ENCODE data around the gene TIMP2. TPM values are rescaled to one million over a fixed set of nuclear protein-coding genes. Genes with fewer than 3 reads are reported as not detected.

TIMP2 gene
- total RNA-seq, 1 experiment from 2014 or later = 60.5 TPM

DNA sequence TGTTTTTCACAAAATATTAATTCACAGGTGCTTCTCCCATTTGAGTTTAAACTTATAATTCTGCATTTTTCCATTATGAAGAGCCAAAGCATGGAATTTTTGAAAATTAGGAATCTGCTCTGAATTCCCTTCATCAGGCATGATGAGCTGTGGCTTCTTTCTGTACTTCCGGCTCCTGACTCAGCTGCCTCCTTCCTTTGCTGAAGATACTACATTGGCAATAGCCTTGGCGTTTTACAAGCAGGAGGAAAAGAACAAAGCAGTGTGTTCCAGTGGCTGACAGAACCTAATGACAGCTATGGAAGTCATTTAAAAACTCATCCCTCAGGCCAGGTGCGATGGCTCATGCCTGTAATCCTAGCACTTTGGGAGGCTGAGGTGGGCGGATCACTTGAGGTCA, 66.1 kb downstream of the TIMP2 start:
- H3K36me3 ChIP-seq (ENCODE audit: insufficient read depth, low read length, poor library complexity, severe bottlenecking) = no peaks in the 10 kb centered on the region
- ChIA-PET CTCF (interaction anchor here (0.7 kb wide), 1 partner anchor 46 kb away, joined by 3 read pairs; no protein-coding TSS in a partner anchor), POLR2A (ENCODE audit: low non-redundant PET) (no interaction called here)
- no peaks in the 10 kb centered on the region for H3K9me3 ChIP-seq (ENCODE audit: low read depth, low read length, poor library complexity, severe bottlenecking)
- no peak overlapping the region for H3K4me3 ChIP-seq (ENCODE audit: low read depth, low read length, poor library complexity, severe bottlenecking)
- H3K4me1 ChIP-seq (ENCODE audit: insufficient read depth, low read length, poor library complexity, severe bottlenecking) = no peaks in the 10 kb centered on the region
- TF ChIP-seq, protein P1, sequence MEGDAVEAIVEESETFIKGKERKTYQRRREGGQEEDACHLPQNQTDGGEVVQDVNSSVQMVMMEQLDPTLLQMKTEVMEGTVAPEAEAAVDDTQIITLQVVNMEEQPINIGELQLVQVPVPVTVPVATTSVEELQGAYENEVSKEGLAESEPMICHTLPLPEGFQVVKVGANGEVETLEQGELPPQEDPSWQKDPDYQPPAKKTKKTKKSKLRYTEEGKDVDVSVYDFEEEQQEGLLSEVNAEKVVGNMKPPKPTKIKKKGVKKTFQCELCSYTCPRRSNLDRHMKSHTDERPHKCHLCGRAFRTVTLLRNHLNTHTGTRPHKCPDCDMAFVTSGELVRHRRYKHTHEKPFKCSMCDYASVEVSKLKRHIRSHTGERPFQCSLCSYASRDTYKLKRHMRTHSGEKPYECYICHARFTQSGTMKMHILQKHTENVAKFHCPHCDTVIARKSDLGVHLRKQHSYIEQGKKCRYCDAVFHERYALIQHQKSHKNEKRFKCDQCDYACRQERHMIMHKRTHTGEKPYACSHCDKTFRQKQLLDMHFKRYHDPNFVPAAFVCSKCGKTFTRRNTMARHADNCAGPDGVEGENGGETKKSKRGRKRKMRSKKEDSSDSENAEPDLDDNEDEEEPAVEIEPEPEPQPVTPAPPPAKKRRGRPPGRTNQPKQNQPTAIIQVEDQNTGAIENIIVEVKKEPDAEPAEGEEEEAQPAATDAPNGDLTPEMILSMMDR (conservative IDR thresholded peaks at IDR 0.05; ENCODE audit: low read depth, low read length) = no peak
- no peak for TF ChIP-seq EZH2 (IDR thresholded peaks at IDR 0.05; ENCODE audit: borderline replicate concordance, low read depth, low read length, poor library complexity, severe bottlenecking)
- no peak overlapping the region for H3K27ac ChIP-seq (ENCODE audit: low read depth, low read length, poor library complexity, severe bottlenecking)
- intact Hi-C loops (cut with micrococcal nuclease; ENCODE audit: unreplicated experiment) = no loop called here
- H3K27me3 ChIP-seq (replicated peaks; ENCODE audit: insufficient read depth, low read depth, low read length, poor library complexity) = no peaks in the 10 kb centered on the region
- BruUV-seq (replicated peaks) = no TSS peak
- DNase-seq (ENCODE audit: low spot score) = no peak

DNA sequence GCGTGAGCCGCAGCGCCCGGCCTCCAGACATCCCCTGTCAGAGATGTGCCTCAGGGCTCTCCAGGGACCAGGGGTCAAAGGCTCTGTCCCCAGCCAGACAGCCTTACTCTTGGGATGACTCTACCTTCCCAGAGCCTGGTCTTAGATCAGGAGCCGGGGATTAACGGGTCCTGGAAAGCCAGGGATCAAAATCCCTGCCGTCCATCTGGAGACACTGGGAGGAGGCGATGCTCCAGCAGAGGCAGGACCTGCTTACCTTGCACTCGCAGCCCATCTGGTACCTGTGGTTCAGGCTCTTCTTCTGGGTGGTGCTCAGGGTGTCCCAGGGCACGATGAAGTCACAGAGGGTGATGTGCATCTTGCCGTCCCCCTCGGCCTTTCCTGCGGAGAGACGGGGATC, 67.9 kb downstream of the TIMP2 start:
- H3K36me3 ChIP-seq (ENCODE audit: insufficient read depth, low read length, poor library complexity, severe bottlenecking) = no peaks in the 10 kb centered on the region
- no TSS peak for BruUV-seq (replicated peaks)
- intact Hi-C loops (cut with micrococcal nuclease; ENCODE audit: unreplicated experiment) = no loop called here

DNA sequence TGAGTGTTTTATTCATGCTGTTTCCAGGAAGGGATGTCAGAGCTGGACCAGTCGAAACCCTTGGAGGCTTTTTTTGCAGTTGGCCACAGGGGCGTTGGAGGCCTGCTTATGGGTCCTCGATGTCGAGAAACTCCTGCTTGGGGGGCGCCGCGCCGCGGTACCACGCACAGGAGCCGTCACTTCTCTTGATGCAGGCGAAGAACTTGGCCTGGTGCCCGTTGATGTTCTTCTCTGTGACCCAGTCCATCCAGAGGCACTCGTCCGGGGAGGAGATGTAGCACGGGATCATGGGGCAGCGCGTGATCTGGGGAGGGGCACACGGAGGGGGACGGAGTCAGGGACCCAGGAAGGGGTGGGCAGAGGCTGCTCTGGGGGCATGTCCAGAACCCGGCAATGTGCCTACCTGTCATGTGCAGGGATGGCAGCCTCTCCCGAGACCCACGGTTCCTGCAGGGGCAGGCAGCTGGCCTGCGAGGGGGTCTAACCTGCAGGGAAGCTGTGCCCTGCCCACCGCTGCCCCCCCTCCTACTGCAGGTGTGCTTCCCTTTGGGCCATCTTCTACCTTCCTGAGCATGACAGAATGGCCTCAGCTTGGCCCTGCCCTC, 69.5 kb downstream of the TIMP2 start:
- Histone ChIP-seq H3K27me3 (replicated peaks; ENCODE audit: insufficient read depth, low read depth, low read length, poor library complexity) (no peaks in the 10 kb centered on the region), H3K4me1 (ENCODE audit: insufficient read depth, low read length, poor library complexity, severe bottlenecking) (no peaks in the 10 kb centered on the region), H3K4me3 (ENCODE audit: low read depth, low read length, poor library complexity, severe bottlenecking) (no peak overlapping the region), H3K9me3 (ENCODE audit: low read depth, low read length, poor library complexity, severe bottlenecking) (no peaks in the 10 kb centered on the region), H3K27ac (ENCODE audit: low read depth, low read length, poor library complexity, severe bottlenecking) (no peak overlapping the region), H3K36me3 (ENCODE audit: insufficient read depth, low read length, poor library complexity, severe bottlenecking) (no peaks in the 10 kb centered on the region)
- BruUV-seq (replicated peaks) = no TSS peak
- no peak for TF ChIP-seq EZH2 (IDR thresholded peaks at IDR 0.05; ENCODE audit: borderline replicate concordance, low read depth, low read length, poor library complexity, severe bottlenecking)
- TF ChIP-seq, protein P1 (conservative IDR thresholded peaks at IDR 0.05; ENCODE audit: low read depth, low read length) = no peak
- CTCF ChIA-PET = no interaction called here
- intact Hi-C loops (cut with micrococcal nuclease; ENCODE audit: unreplicated experiment) = no loop called here
- POLR2A ChIA-PET (ENCODE audit: low non-redundant PET) = no interaction called here
- no peak for DNase-seq (ENCODE audit: low spot score)

More for the DNA sequence above, 67.9 kb downstream of the TIMP2 start:
- no peak for DNase-seq (ENCODE audit: low spot score)
- TF ChIP-seq, protein P1 (conservative IDR thresholded peaks at IDR 0.05; ENCODE audit: low read depth, low read length) = no peak
- TF ChIP-seq EZH2 (IDR thresholded peaks at IDR 0.05; ENCODE audit: borderline replicate concordance, low read depth, low read length, poor library complexity, severe bottlenecking) = no peak
- ChIA-PET POLR2A (ENCODE audit: low non-redundant PET) (no interaction called here), CTCF (no interaction called here)
- Histone ChIP-seq H3K4me3 (ENCODE audit: low read depth, low read length, poor library complexity, severe bottlenecking) (no peak overlapping the region), H3K27me3 (replicated peaks; ENCODE audit: insufficient read depth, low read depth, low read length, poor library complexity) (no peaks in the 10 kb centered on the region), H3K27ac (ENCODE audit: low read depth, low read length, poor library complexity, severe bottlenecking) (no peak overlapping the region), H3K4me1 (ENCODE audit: insufficient read depth, low read length, poor library complexity, severe bottlenecking) (no peaks in the 10 kb centered on the region), H3K9me3 (ENCODE audit: low read depth, low read length, poor library complexity, severe bottlenecking) (no peaks in the 10 kb centered on the region)

Data from A673 (cell line).